NCI-H2196 (cell line): ENCODE results near the gene AGO1.
"Not testable (repeated sequence)": the region's sequence is repeated elsewhere in the genome, so short reads cannot be mapped to it uniquely, and the experiment has no call there.

ENCODE experiments used
- DNase-seq: peaks from one replicate; lab custom pipeline; 2025; ENCODE audit not compliant: unreplicated experiment; lab: John Stamatoyannopoulos, UW

Gene AGO1

GRCh38 chr1:35968396-35968795 is 85.4 kb downstream of the AGO1 start:
- no peak for DNase-seq

DNA sequence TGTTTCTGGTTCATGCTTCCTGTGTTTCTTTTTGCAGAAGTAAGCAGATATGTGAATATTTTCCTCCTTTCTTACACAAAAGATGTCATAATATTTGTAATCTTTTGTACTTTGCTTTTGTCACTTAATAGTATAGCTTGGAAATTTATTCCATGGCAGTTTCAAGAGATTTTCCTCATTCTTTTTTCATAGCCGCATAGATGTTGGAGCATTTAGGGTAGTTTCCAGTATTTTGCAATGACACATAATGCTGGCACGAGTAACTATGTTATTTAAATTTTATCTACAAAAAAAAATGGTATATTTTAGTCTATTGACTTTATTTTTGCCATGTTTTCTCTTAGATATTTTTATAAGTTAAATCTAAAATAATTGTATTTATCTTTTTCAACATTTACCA is 88.6 kb downstream of the AGO1 start:
- DNase-seq, result no peak

DNA sequence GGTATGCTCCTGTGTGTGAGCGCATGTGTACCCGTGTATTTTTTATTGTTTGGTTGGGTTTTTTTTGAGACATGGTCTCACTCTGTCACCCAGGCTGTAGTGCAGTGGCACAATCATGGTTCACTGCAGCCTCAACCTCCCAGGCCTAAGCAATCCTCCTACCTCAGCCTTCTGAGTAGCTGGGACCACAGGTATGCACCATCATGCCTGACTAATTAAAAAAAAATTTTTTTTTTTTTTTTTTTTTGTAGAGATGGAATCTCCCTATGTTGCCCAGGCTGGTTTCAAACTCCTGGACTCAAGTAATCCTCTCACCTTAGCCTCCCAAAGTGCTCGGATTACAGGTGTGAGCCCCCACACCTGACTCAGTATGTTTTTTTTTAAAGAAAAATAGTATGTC is 89.6 kb downstream of the AGO1 start:
- DNase-seq, result not testable (repeated sequence)

DNA sequence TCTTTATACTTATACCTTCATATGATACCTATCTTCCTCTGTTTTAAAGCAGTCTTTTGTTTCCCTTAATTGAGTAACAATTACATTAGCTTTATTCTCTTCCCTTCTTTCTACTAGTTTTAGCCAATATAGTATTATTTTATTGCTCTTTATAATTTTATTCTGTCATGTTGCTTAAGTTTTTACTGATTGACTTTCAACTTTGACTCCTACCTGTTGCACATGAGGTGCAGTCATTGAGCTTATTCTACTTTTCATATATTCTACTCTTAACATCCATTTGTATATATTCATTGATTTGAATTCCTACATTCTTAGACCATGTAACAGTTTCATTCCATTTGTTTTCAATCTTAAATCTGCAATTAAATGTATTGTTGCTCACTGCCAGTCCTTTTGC is 97.1 kb downstream of the AGO1 start:
- no peak for DNase-seq
